HepG2 (cell line): ENCODE results near the gene UGT1A4. TPM values are rescaled to one million over a fixed set of nuclear protein-coding genes. Genes with fewer than 3 reads are reported as not detected.

Source experiments
- ELF4 ChIP-seq: sonication (generic); formaldehyde crosslinking; IDR thresholded peaks from 2 replicates; pipeline ENCODE4 v1.5.0; 2020; ENCODE audit warnings: missing genetic modification reagents, mild to moderate bottlenecking, moderate library complexity, borderline replicate concordance
- HDAC6 ChIP-seq: fragments of 200-600 bp; sonication (generic); IDR thresholded peaks from 2 replicates; pipeline ENCODE4 v1.7.0; 2017; ENCODE audit warnings: mild to moderate bottlenecking, antibody characterized with exemption, low read length, low read depth
- KLF6 ChIP-seq: IDR thresholded peaks from 2 replicates; pipeline ENCODE4 v1.8.0; 2016; ENCODE audit warnings: missing biosample characterization, missing genetic modification reagents
- MED1 ChIP-seq: sonication (generic); formaldehyde crosslinking; IDR thresholded peaks from 2 replicates; pipeline ENCODE4 v1.4.0; 2020; ENCODE audit warnings: missing genetic modification reagents
- MYNN ChIP-seq: sonication (generic); formaldehyde crosslinking; IDR thresholded peaks from 2 replicates; pipeline ENCODE4 v1.4.0; 2020; ENCODE audit warnings: mild to moderate bottlenecking, low read depth, missing genetic modification reagents
- PAX8 ChIP-seq: sonication (generic); formaldehyde crosslinking; IDR thresholded peaks from 2 replicates; pipeline ENCODE4 v1.8.0; 2022; ENCODE audit warnings: mild to moderate bottlenecking, missing genetic modification reagents, borderline replicate concordance
- PCBP1 ChIP-seq: fragments of 200-400 bp; formaldehyde crosslinking; IDR thresholded peaks from 2 replicates; pipeline ENCODE4 v1.6.1; 2017; ENCODE audit warnings: mild to moderate bottlenecking, low read depth, low read length, borderline replicate concordance
- PHB2 ChIP-seq: fragments of 450-650 bp; IDR thresholded peaks from 2 replicates; pipeline ENCODE4 v1.6.1; 2018; ENCODE audit not compliant: partially characterized antibody
- PHF20 ChIP-seq: sonication (generic); formaldehyde crosslinking; IDR thresholded peaks from 2 replicates; pipeline ENCODE4 v1.5.0; 2020; ENCODE audit warnings: mild to moderate bottlenecking, missing genetic modification reagents
- PHF8 ChIP-seq: sonication (generic); formaldehyde crosslinking; IDR thresholded peaks from 2 replicates; pipeline ENCODE4 v1.5.0; 2020; ENCODE audit warnings: missing genetic modification reagents
- POLR2AphosphoS2 ChIP-seq: IDR thresholded peaks from 2 replicates; pipeline ENCODE4 v1.6.1; 2011; ENCODE audit warnings: low read depth, low read length, improper control_type of control experiment
- SNAI1 ChIP-seq: sonication (generic); formaldehyde crosslinking; IDR thresholded peaks from 2 replicates; pipeline ENCODE4 v1.5.0; 2020; ENCODE audit warnings: mild to moderate bottlenecking, missing genetic modification reagents, borderline replicate concordance
- SSRP1 ChIP-seq: IDR thresholded peaks from 2 replicates; pipeline ENCODE4 v1.6.1; 2016; ENCODE audit warnings: control low read depth
- TAF15 ChIP-seq: fragments of 200-400 bp; formaldehyde crosslinking; IDR thresholded peaks from one replicate; pipeline ENCODE4 v1.6.1; 2018; ENCODE audit warnings: mild to moderate bottlenecking, low read depth, low read length; ENCODE audit not compliant: poor library complexity, severe bottlenecking
- TGIF2 ChIP-seq: IDR thresholded peaks from 2 replicates; pipeline ENCODE4 v1.6.1; 2016; ENCODE audit warnings: control low read depth, missing compliant biosample characterization
- ZBTB14 ChIP-seq: sonication (generic); formaldehyde crosslinking; IDR thresholded peaks from 2 replicates; pipeline ENCODE4 v1.4.0; 2020; ENCODE audit warnings: missing genetic modification reagents
- ZBTB2 ChIP-seq: sonication (generic); formaldehyde crosslinking; IDR thresholded peaks from 2 replicates; pipeline ENCODE4 v1.8.0; 2022; ENCODE audit warnings: low read depth, missing genetic modification reagents
- ZNF124 ChIP-seq: sonication (generic); formaldehyde crosslinking; IDR thresholded peaks from 2 replicates; pipeline ENCODE4 v1.4.0; 2020; ENCODE audit warnings: missing genetic modification reagents
- ZNF432 ChIP-seq: sonication (generic); formaldehyde crosslinking; IDR thresholded peaks from 2 replicates; pipeline ENCODE4 v1.5.0; 2020; ENCODE audit warnings: missing genetic modification reagents, mild to moderate bottlenecking, borderline replicate concordance
- ZNF484 ChIP-seq: sonication (generic); formaldehyde crosslinking; IDR thresholded peaks from 2 replicates; pipeline ENCODE4 v1.5.1; 2020; ENCODE audit warnings: mild to moderate bottlenecking, low read depth, missing genetic modification reagents, borderline replicate concordance
- ZNF672 ChIP-seq: sonication (generic); formaldehyde crosslinking; IDR thresholded peaks from 2 replicates; pipeline ENCODE4 v1.8.1; 2022; ENCODE audit warnings: missing genetic modification reagents
- ZNF768 ChIP-seq: sonication (generic); formaldehyde crosslinking; IDR thresholded peaks from 2 replicates; pipeline ENCODE4 v1.4.0; 2020; ENCODE audit warnings: missing genetic modification reagents
- ZNF891 ChIP-seq: sonication (generic); formaldehyde crosslinking; IDR thresholded peaks from 2 replicates; pipeline ENCODE4 v1.5.0; 2020; ENCODE audit warnings: mild to moderate bottlenecking, missing genetic modification reagents
- ZSCAN22 ChIP-seq: sonication (generic); formaldehyde crosslinking; IDR thresholded peaks from 2 replicates; pipeline ENCODE4 v1.4.0; 2020; ENCODE audit warnings: mild to moderate bottlenecking, missing genetic modification reagents
- polyA plus RNA-seq, 8 experiments: library from polyadenylated mRNA; depleted of rRNA in 3 of 8; stranded (reverse) in 7 of 8; unstranded in 1 of 8; fragments of >200 nt; fragmentation: Illumina TruSeq in 4 of 8; extraction: Trizol in 4 of 8; gene quantifications; 2 replicates each; pipeline versions ENCODE4 v1.2.1 to v1.2.3, GENCODE V29; 2011 to 2016; ENCODE audit warnings: low read depth in 4 of 8, missing spikeins in 1 of 8, mixed read lengths in 1 of 8; ENCODE audit not compliant: insufficient read depth in 1 of 8
- total RNA-seq, 5 experiments: library from RNA; depleted of rRNA; stranded (reverse); fragments of >200 nt; fragmentation: Illumina TruSeq; extraction: Trizol; gene quantifications; 2 replicates each; pipeline ENCODE4 v1.2.3, GENCODE V29; 2016; ENCODE audit warnings: low read depth in 1 of 5
- TF ChIP-seq, protein P1 (sequence below): sonication (generic); formaldehyde crosslinking; IDR thresholded peaks from 2 replicates; pipeline ENCODE4 v1.4.0; 2020; ENCODE audit warnings: mild to moderate bottlenecking, missing genetic modification reagents, borderline replicate concordance
- TF ChIP-seq, protein P2 (sequence below): sonication (generic); formaldehyde crosslinking; IDR thresholded peaks from 2 replicates; pipeline ENCODE4 v1.9.0; 2021; ENCODE audit warnings: missing genetic modification reagents, borderline replicate concordance

Gene UGT1A4
- total and polyA plus RNA-seq, 2 of the 13 experiments (the other 11 are each of a cell fraction or from before 2014, with no cell fraction given) = not detected

GRCh38 chr2:233745073-233745755, 26.7 kb downstream of the UGT1A4 start (continued):
- TF ChIP-seq, protein P1, sequence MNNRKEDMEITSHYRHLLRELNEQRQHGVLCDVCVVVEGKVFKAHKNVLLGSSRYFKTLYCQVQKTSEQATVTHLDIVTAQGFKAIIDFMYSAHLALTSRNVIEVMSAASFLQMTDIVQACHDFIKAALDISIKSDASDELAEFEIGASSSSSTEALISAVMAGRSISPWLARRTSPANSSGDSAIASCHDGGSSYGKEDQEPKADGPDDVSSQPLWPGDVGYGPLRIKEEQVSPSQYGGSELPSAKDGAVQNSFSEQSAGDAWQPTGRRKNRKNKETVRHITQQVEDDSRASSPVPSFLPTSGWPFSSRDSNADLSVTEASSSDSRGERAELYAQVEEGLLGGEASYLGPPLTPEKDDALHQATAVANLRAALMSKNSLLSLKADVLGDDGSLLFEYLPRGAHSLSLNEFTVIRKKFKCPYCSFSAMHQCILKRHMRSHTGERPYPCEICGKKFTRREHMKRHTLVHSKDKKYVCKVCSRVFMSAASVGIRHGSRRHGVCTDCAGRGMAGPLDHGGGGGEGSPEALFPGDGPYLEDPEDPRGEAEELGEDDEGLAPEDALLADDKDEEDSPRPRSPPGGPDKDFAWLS (CRISPR knock-in tag) = no peak
- peak; percentile 38; the same call in 1 of the 2 replicates for TF ChIP-seq TGIF2 (CRISPR knock-in tag)
- no peak for TF ChIP-seq POLR2AphosphoS2
- no peak for TF ChIP-seq ZNF768 (CRISPR knock-in tag)
- no peak for TF ChIP-seq HDAC6
- no peak for TF ChIP-seq PCBP1
- TF ChIP-seq PAX8 (CRISPR knock-in tag) = no peak
- no peak for TF ChIP-seq MYNN (CRISPR knock-in tag)
- TF ChIP-seq ZNF124 (CRISPR knock-in tag) = no peak
- no peak for TF ChIP-seq ZBTB14
- 0 out of 2 replicates have a peak, but pooled peaks have one; percentile 42 for TF ChIP-seq SNAI1
- TF ChIP-seq KLF6 (CRISPR knock-in tag) = peak; percentile 69; the same call in 1 of the 2 replicates
- no peak for TF ChIP-seq TAF15
- TF ChIP-seq ZNF484 = no peak
- 0 out of 2 replicates have a peak, but pooled peaks have one; percentile 35 for TF ChIP-seq ZBTB2
- TF ChIP-seq, protein P2, sequence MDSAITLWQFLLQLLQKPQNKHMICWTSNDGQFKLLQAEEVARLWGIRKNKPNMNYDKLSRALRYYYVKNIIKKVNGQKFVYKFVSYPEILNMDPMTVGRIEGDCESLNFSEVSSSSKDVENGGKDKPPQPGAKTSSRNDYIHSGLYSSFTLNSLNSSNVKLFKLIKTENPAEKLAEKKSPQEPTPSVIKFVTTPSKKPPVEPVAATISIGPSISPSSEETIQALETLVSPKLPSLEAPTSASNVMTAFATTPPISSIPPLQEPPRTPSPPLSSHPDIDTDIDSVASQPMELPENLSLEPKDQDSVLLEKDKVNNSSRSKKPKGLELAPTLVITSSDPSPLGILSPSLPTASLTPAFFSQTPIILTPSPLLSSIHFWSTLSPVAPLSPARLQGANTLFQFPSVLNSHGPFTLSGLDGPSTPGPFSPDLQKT (CRISPR knock-in tag) = no peak
- no peak for TF ChIP-seq SSRP1 (CRISPR knock-in tag)
- TF ChIP-seq ZSCAN22 (CRISPR knock-in tag) = no peak
- no peak for TF ChIP-seq ZNF672 (CRISPR knock-in tag)
- no peak; the same call in 1 of the 2 replicates for TF ChIP-seq ELF4 (CRISPR knock-in tag)
- no peak for TF ChIP-seq ZNF432 (CRISPR knock-in tag)
- TF ChIP-seq PHF20 (CRISPR knock-in tag) = no peak
- no peak for TF ChIP-seq ZNF891 (CRISPR knock-in tag)
- no peak for TF ChIP-seq PHB2
- peak; percentile 89 for TF ChIP-seq MED1 (CRISPR knock-in tag)
- no peak for TF ChIP-seq PHF8 (CRISPR knock-in tag)
